H1 (cell line): ENCODE results near the gene SLC24A3. TPM values are rescaled to one million over a fixed set of nuclear protein-coding genes. Genes with fewer than 3 reads are reported as not detected.

Experiments
- CTCF ChIA-PET: fragments of 300-600 bp; sonication (Branson Sonifier 250); formaldehyde crosslinking; loops from one replicate; lab custom pipeline; 2021; ENCODE audit not compliant: partially characterized antibody; lab: Charles Lee
- POLR2A ChIA-PET: fragments of 300-600 bp; sonication (Branson Sonifier 250); formaldehyde crosslinking; loops from one replicate; lab custom pipeline; 2021; ENCODE audit warnings: inconsistent platforms; ENCODE audit not compliant: partially characterized antibody; lab: Charles Lee
- DNase-seq, 2 experiments: peaks; one replicate each; pipeline versions ENCODE4 v3.0.0 to v3.0.0-alpha.2; 2010 to 2022; ENCODE audit warnings: low spot score in 2 of 2, low read depth in 1 of 2, mixed read lengths in 1 of 2
- FAIRE-seq: peaks from 2 replicates; lab custom pipeline; 2011; peaks lifted over from hg19 to GRCh38; lab: Jason Lieb, UNC
- H2AFZ ChIP-seq: 2 replicates; pipeline ENCODE4 v1.8.1; 2012; ENCODE audit warnings: low read length, inconsistent platforms
- H2AK5ac ChIP-seq: 2 replicates; pipeline ENCODE4 v1.6.1; 2013; ENCODE audit warnings: low read depth, low read length
- H2BK120ac ChIP-seq: replicated peaks from 2 replicates; pipeline ENCODE3; 2013; ENCODE audit warnings: low read depth, low read length, inconsistent platforms
- H2BK12ac ChIP-seq: 2 replicates; pipeline ENCODE4 v1.6.1; 2013; ENCODE audit warnings: low read depth, low read length
- H2BK15ac ChIP-seq: 2 replicates; pipeline ENCODE4 v1.6.1; 2013; ENCODE audit warnings: low read length
- H2BK20ac ChIP-seq: 2 replicates; pipeline ENCODE4 v1.6.1; 2013; ENCODE audit warnings: low read length
- H2BK5ac ChIP-seq: 2 replicates; pipeline ENCODE4 v1.6.1; 2013; ENCODE audit warnings: low read depth, low read length
- H3K14ac ChIP-seq: 2 replicates; pipeline ENCODE4 v1.6.1; 2013; ENCODE audit warnings: inconsistent platforms; ENCODE audit not compliant: insufficient read length
- H3K18ac ChIP-seq: 2 replicates; pipeline ENCODE4 v1.6.1; 2013; ENCODE audit warnings: low read length; ENCODE audit errors: extremely low read depth
- H3K23ac ChIP-seq: 2 replicates; pipeline ENCODE4 v1.6.1; 2013; ENCODE audit warnings: inconsistent platforms; ENCODE audit not compliant: insufficient read length
- H3K23me2 ChIP-seq: 2 replicates; pipeline ENCODE4 v1.6.1; 2013; ENCODE audit warnings: low read depth, low read length
- H3K27ac ChIP-seq: 2 replicates; pipeline ENCODE4 v1.6.1; 2011; ENCODE audit warnings: low read depth, low read length, inconsistent platforms
- H3K27me3 ChIP-seq, 4 experiments: replicated peaks in 1 of 4; 1 replicate in 1 of 4; 2 replicates in 3 of 4; pipeline versions ENCODE4 v1.6.1 to v1.8.1; 2011 to 2013; ENCODE audit warnings: low read length in 3 of 4, mild to moderate bottlenecking in 3 of 4, inconsistent platforms in 2 of 4, mixed read lengths in 2 of 4, moderate library complexity in 1 of 4; ENCODE audit not compliant: control insufficient read depth in 3 of 4, insufficient read depth in 3 of 4; ENCODE audit errors: extremely low read depth in 1 of 4
- H3K36me3 ChIP-seq, 4 experiments: 2 replicates each; pipeline versions ENCODE4 v1.6.1 to v1.8.1; 2011 to 2013; ENCODE audit warnings: mild to moderate bottlenecking in 4 of 4, low read length in 3 of 4, moderate library complexity in 2 of 4, control low read depth in 1 of 4, inconsistent platforms in 1 of 4; ENCODE audit not compliant: insufficient read depth in 4 of 4, control insufficient read depth in 2 of 4
- H3K4ac ChIP-seq: replicated peaks from 2 replicates; pipeline ENCODE3; 2013; ENCODE audit warnings: low read length, low read depth, mixed read lengths, inconsistent platforms; ENCODE audit not compliant: insufficient read length
- H3K4me1 ChIP-seq, 4 experiments: replicated peaks in 1 of 4; 1 replicate in 1 of 4; 2 replicates in 3 of 4; pipeline versions ENCODE4 v1.6.1 to v1.8.1; 2011 to 2013; ENCODE audit warnings: low read length in 3 of 4, inconsistent platforms in 2 of 4, mixed read lengths in 1 of 4; ENCODE audit not compliant: insufficient read depth in 4 of 4, control insufficient read depth in 3 of 4
- H3K4me2 ChIP-seq, 2 experiments: 2 replicates each; pipeline versions ENCODE4 v1.6.1 to v1.8.1; 2011 to 2013; ENCODE audit warnings: low read depth in 2 of 2, low read length in 2 of 2, control low read depth in 1 of 2, inconsistent platforms in 1 of 2, mild to moderate bottlenecking in 1 of 2; ENCODE audit not compliant: insufficient read depth in 1 of 2
- H3K4me3 ChIP-seq, 4 experiments: fragments of 200-600, 300-600 bp in 1 of 4; sonication (generic), shearing (Covaris generic), sonication (Bioruptor Twin) in 1 of 4; 2 replicates each; pipeline versions ENCODE4 v1.5.1 to v1.8.1; 2011 to 2016; ENCODE audit warnings: low read length in 4 of 4, low read depth in 3 of 4, control low read depth in 2 of 4, inconsistent platforms in 2 of 4, mild to moderate bottlenecking in 2 of 4, mixed read lengths in 1 of 4, moderate library complexity in 1 of 4; ENCODE audit not compliant: insufficient read depth in 2 of 4; ENCODE audit errors: extremely low read depth in 1 of 4
- H3K56ac ChIP-seq: replicated peaks from 2 replicates; pipeline ENCODE3; 2013; ENCODE audit warnings: low read depth, mild to moderate bottlenecking, mixed read lengths, low read length, inconsistent platforms; ENCODE audit not compliant: insufficient read length
- H3K79me1 ChIP-seq: 2 replicates; pipeline ENCODE4 v1.6.1; 2013; ENCODE audit warnings: low read depth, low read length, control low read depth
- H3K79me2 ChIP-seq, 2 experiments: 2 replicates each; pipeline versions ENCODE4 v1.6.1 to v1.8.1; 2012 to 2013; ENCODE audit warnings: low read length in 2 of 2, mild to moderate bottlenecking in 2 of 2, inconsistent platforms in 1 of 2; ENCODE audit not compliant: insufficient read depth in 2 of 2, control insufficient read depth in 1 of 2
- H3K9ac ChIP-seq, 4 experiments: replicated peaks in 1 of 4; 1 replicate in 1 of 4; 2 replicates in 3 of 4; pipeline versions ENCODE4 v1.6.1 to v1.8.1; 2011 to 2013; ENCODE audit warnings: low read depth in 3 of 4, low read length in 3 of 4, control low read depth in 2 of 4, mild to moderate bottlenecking in 2 of 4, moderate library complexity in 2 of 4, inconsistent platforms in 1 of 4; ENCODE audit errors: extremely low read depth in 1 of 4
- H3K9me3 ChIP-seq, 2 experiments: 2 replicates each; pipeline versions ENCODE4 v1.6.1 to v1.8.1; 2012 to 2013; ENCODE audit warnings: mild to moderate bottlenecking in 2 of 2, moderate library complexity in 2 of 2, control low read depth in 1 of 2, inconsistent platforms in 1 of 2, low read depth in 1 of 2, low read length in 1 of 2, mixed read lengths in 1 of 2; ENCODE audit not compliant: insufficient read depth in 2 of 2
- H4K20me1 ChIP-seq, 2 experiments: replicated peaks in 1 of 2; 2 replicates each; pipeline versions ENCODE3 to v1.8.1; 2011 to 2013; ENCODE audit warnings: inconsistent platforms in 2 of 2, low read length in 2 of 2, mild to moderate bottlenecking in 1 of 2; ENCODE audit not compliant: insufficient read depth in 2 of 2, control insufficient read depth in 1 of 2
- H4K5ac ChIP-seq: 2 replicates; pipeline ENCODE4 v1.6.1; 2013; ENCODE audit warnings: low read length, low read depth, mixed read lengths, inconsistent platforms; ENCODE audit not compliant: insufficient read length
- H4K8ac ChIP-seq: 2 replicates; pipeline ENCODE4 v1.8.0; 2013; ENCODE audit warnings: mild to moderate bottlenecking, moderate library complexity, low read length, inconsistent platforms; ENCODE audit not compliant: insufficient read depth; ENCODE audit errors: extremely low read depth
- H4K91ac ChIP-seq: replicated peaks from 2 replicates; pipeline ENCODE3; 2013; ENCODE audit warnings: low read length, mixed read lengths, inconsistent platforms; ENCODE audit not compliant: insufficient read length
- CHD1 ChIP-seq: IDR thresholded peaks from 2 replicates; pipeline ENCODE4 v1.6.1; 2012; ENCODE audit warnings: low read depth, low read length, improper control_type of control experiment
- EP300 ChIP-seq, 2 experiments: IDR thresholded peaks; 1 replicate in 1 of 2; 2 replicates in 1 of 2; pipeline ENCODE4 v1.6.1; 2011 to 2012; ENCODE audit warnings: low read depth in 2 of 2, low read length in 2 of 2, mild to moderate bottlenecking in 2 of 2, borderline replicate concordance in 1 of 2, inconsistent platforms in 1 of 2, moderate library complexity in 1 of 2
- EZH2 ChIP-seq: fragments of 200-600 bp; sonication (generic); IDR thresholded peaks from 2 replicates; pipeline ENCODE4 v1.7.1; 2012; ENCODE audit warnings: low read depth, mild to moderate bottlenecking, moderate library complexity, low read length, inconsistent platforms; ENCODE audit not compliant: severe bottlenecking
- FOSL1 ChIP-seq: IDR thresholded peaks from 2 replicates; pipeline ENCODE4 v1.6.1; 2011; ENCODE audit warnings: mild to moderate bottlenecking, low read depth, low read length, moderate library complexity; ENCODE audit not compliant: insufficient read depth
- GABPA ChIP-seq: IDR thresholded peaks from 2 replicates; pipeline ENCODE4 v1.6.1; 2011; ENCODE audit warnings: mild to moderate bottlenecking, low read length, moderate library complexity, borderline replicate concordance; ENCODE audit not compliant: insufficient read depth
- HDAC2 ChIP-seq, 2 experiments: fragments of 300-600 bp in 1 of 2; sonication (generic) in 1 of 2; IDR thresholded peaks; 2 replicates each; pipeline ENCODE4 v1.6.1; 2011 to 2012; ENCODE audit warnings: low read depth in 2 of 2, low read length in 2 of 2, mild to moderate bottlenecking in 2 of 2, moderate library complexity in 2 of 2, borderline replicate concordance in 1 of 2, inconsistent platforms in 1 of 2
- KDM5A ChIP-seq: fragments of 200-600 bp; IDR thresholded peaks from 2 replicates; pipeline ENCODE4 v1.7.1; 2012; ENCODE audit warnings: mild to moderate bottlenecking, low read length, inconsistent platforms, mixed read lengths
- NANOG ChIP-seq: IDR thresholded peaks from 2 replicates; pipeline ENCODE4 v1.6.1; 2011; ENCODE audit warnings: low read length, low read depth, mild to moderate bottlenecking, inconsistent platforms; ENCODE audit not compliant: insufficient read depth, poor library complexity, severe bottlenecking
- POLR2AphosphoS5 ChIP-seq: IDR thresholded peaks from 2 replicates; pipeline ENCODE4 v1.6.1; 2011; ENCODE audit warnings: low read depth, low read length
- RAD21 ChIP-seq, 2 experiments: IDR thresholded peaks in 1 of 2; conservative IDR thresholded peaks in 1 of 2; 2 replicates each; pipeline ENCODE4 v1.6.1; 2011; ENCODE audit warnings: low read depth in 2 of 2, low read length in 2 of 2, improper control_type of control experiment in 1 of 2, inconsistent platforms in 1 of 2, mild to moderate bottlenecking in 1 of 2, moderate library complexity in 1 of 2
- RBBP5 ChIP-seq: IDR thresholded peaks from 2 replicates; pipeline ENCODE4 v1.7.1; 2012; ENCODE audit warnings: low read depth, mild to moderate bottlenecking, inconsistent platforms, low read length, moderate library complexity, borderline replicate concordance
- RXRA ChIP-seq: IDR thresholded peaks from 2 replicates; pipeline ENCODE4 v1.6.1; 2011; ENCODE audit warnings: low read depth, mild to moderate bottlenecking, low read length, moderate library complexity; ENCODE audit not compliant: insufficient read depth
- ZNF274 ChIP-seq: IDR thresholded peaks from 2 replicates; pipeline ENCODE4 v1.7.0; 2012; ENCODE audit warnings: low read length, borderline replicate concordance; ENCODE audit errors: extremely low read depth
- WGBS, 2 experiments: shearing (Covaris generic) in 1 of 2; methylation state at CpG; one replicate each; pipeline versions ENCODE4 v1.1.6 to v1.1.7; 2013 to 2015; ENCODE audit warnings: low lambda C conversion rate in 2 of 2, mixed read lengths in 2 of 2, inconsistent platforms in 1 of 2, low coverage in 1 of 2, missing lambda C conversion rate in 1 of 2; ENCODE audit not compliant: insufficient replicate concordance in 2 of 2, insufficient coverage in 1 of 2, insufficient read length in 1 of 2; ENCODE audit errors: extremely low coverage in 1 of 2, missing lambda C conversion rate in 1 of 2; 5-methylcytosine and 5-hydroxymethylcytosine counted together
- polyA plus RNA-seq, 7 experiments: library from polyadenylated mRNA; depleted of rRNA in 3 of 7; stranded (reverse) in 5 of 7; unstranded in 2 of 7; fragments of >200 nt in 5 of 7; fragments of 200-250 nt in 2 of 7; gene quantifications; 1 replicate in 5 of 7; 2 replicates in 1 of 7; 4 replicates in 1 of 7; pipeline versions ENCODE4 v1.2.1 to v1.2.3, GENCODE V29; 2011 to 2013; ENCODE audit warnings: missing spikeins in 2 of 7, mixed read lengths in 2 of 7
- total RNA-seq: library from RNA; stranded (reverse); fragmentation: NEBNext Ultra II Directional; extraction: Animal tissue kit (Norgen Biotek cat#: 25700); gene quantifications from 2 replicates; pipeline ENCODE4 v1.2.1, GENCODE V29; 2021

SLC24A3 gene
- total and polyA plus RNA-seq, 2 of the 8 experiments (the other 6 are each of a cell fraction or from before 2014, with no cell fraction given), result 4.5 to 6.3 TPM

GRCh38 chr20:19431316-19431700 is 218.9 kb downstream of the SLC24A3 start:
- 79% methylated on average over 3 of the region's 4 CpGs; no CpG with 5 or more reads in 1 of the 2 experiments for WGBS, 2 experiments
- Histone ChIP-seq H2BK20ac (no peak overlapping the region), H3K23ac (no peak overlapping the region), H4K5ac (no peak overlapping the region), H3K79me1 (no peaks in the 10 kb centered on the region; the same call in 1 of the 2 replicates), H3K79me2 (no peaks in the 10 kb centered on the region), H3K9me3 (no peaks in the 10 kb centered on the region), H2BK15ac (no peak overlapping the region), H4K91ac (no peak overlapping the region), H3K4me1 (peaks cover 0 to 9% (median 3%) of the 10 kb centered on the region in 4 experiments; a peak in 4 of 7 replicates), H2BK12ac (no peak overlapping the region), H2AK5ac (no peak overlapping the region), H3K18ac (no peak overlapping the region), H2BK120ac (no peak overlapping the region), H3K36me3 (no peaks in the 10 kb centered on the region), H3K9ac (no peak overlapping the region), H3K4me3 (no peak overlapping the region), H3K4me2 (no peak overlapping the region), H2BK5ac (no peak overlapping the region), H3K23me2 (peaks cover 2% of the 10 kb centered on the region; the same call in 1 of the 2 replicates), H3K4ac (no peak overlapping the region), H4K8ac (no peak overlapping the region), H3K27ac (no peak overlapping the region), H3K14ac (no peak overlapping the region), H3K27me3 (no peaks in the 10 kb centered on the region), H3K56ac (no peak overlapping the region), H2AFZ (no peak overlapping the region), H4K20me1 (peaks cover 0 to 2% of the 10 kb centered on the region in 2 experiments)
- no peak for FAIRE-seq
- POLR2A ChIA-PET, result no interaction called here
- CTCF ChIA-PET, result interaction anchor here (0.7 to 2.3 kb wide), 3 partner anchors 10 to 80 kb away, joined by 4 to 7 read pairs (median 6); no protein-coding TSS in a partner anchor
- DNase-seq, result peak in 1 of 2 experiments; percentile 33
- TF ChIP-seq ZNF274 (no peak), RAD21 (IDR thresholded peaks at IDR 0.05 in 1 of 2, conservative IDR thresholded peaks at IDR 0.05 in 1 of 2; ENCODE audit: low read depth in 2 of 2, low read length in 2 of 2) (no peak), RBBP5 (no peak), KDM5A (no peak), POLR2AphosphoS5 (no peak), EZH2 (no peak), HDAC2 (IDR thresholded peaks at IDR 0.05; ENCODE audit: borderline replicate concordance in 1 of 2, low read depth in 2 of 2, low read length in 2 of 2) (no peak), GABPA (no peak), NANOG (no peak), FOSL1 (no peak), CHD1 (no peak), RXRA (no peak), EP300 (IDR thresholded peaks at IDR 0.05; ENCODE audit: borderline replicate concordance in 1 of 2, low read depth in 2 of 2, low read length in 2 of 2) (no peak)
